CD4-positive, CD25-positive, alpha-beta regulatory T cell (primary cell): ENCODE results near the gene FAM227B. TPM values are rescaled to one million over a fixed set of nuclear protein-coding genes. Genes with fewer than 3 reads are reported as not detected.
"Not testable (repeated sequence)": the region's sequence is repeated elsewhere in the genome, so short reads cannot be mapped to it uniquely, and the experiment has no call there.

Experiments
- ATAC-seq, 2 donors: fragments of 150-1000 bp; cut with Tn5 transposase; one replicate each; pipeline ENCODE4 v1.10.0; 2021; ENCODE audit warnings: low read depth in 2 of 2, moderate number of reproducible peaks in 2 of 2, moderate library complexity in 1 of 2
- DNase-seq, 3 donors: peaks; one replicate each; pipeline versions ENCODE4 v3.0.0 to v3.0.0-alpha.2; 2012 to 2022; ENCODE audit warnings: mixed read lengths in 1 of 3
- H3K27ac ChIP-seq: one replicate; pipeline ENCODE4 v1.7.0; 2013; ENCODE audit warnings: mild to moderate bottlenecking, low read length; ENCODE audit not compliant: insufficient read depth, poor library complexity, severe bottlenecking
- H3K27me3 ChIP-seq: one replicate; pipeline ENCODE4 v1.7.0; 2013; ENCODE audit warnings: low read length; ENCODE audit not compliant: control insufficient read depth, insufficient read depth
- H3K36me3 ChIP-seq: one replicate; pipeline ENCODE4 v1.7.0; 2013; ENCODE audit warnings: mild to moderate bottlenecking, low read length, moderate library complexity; ENCODE audit not compliant: control insufficient read depth, insufficient read depth
- H3K4me1 ChIP-seq: 2 replicates; pipeline ENCODE4 v1.7.0; 2013; ENCODE audit warnings: mild to moderate bottlenecking, low read length; ENCODE audit not compliant: insufficient read depth, control insufficient read depth, poor library complexity, severe bottlenecking
- H3K4me3 ChIP-seq: one replicate; pipeline ENCODE4 v1.7.0; 2013; ENCODE audit warnings: low read depth, mild to moderate bottlenecking, low read length, moderate library complexity
- H3K9me3 ChIP-seq, 2 experiments: 1 replicate in 1 of 2; 2 replicates in 1 of 2; pipeline ENCODE4 v1.7.0; 2013; ENCODE audit warnings: low read length in 2 of 2, mild to moderate bottlenecking in 1 of 2, moderate library complexity in 1 of 2; ENCODE audit not compliant: control insufficient read depth in 2 of 2
- H3K27ac Mint-ChIP-seq, 3 donors: one replicate each; pipeline ENCODE4 v1.8.0; 2020 to 2022; ENCODE audit warnings: mild to moderate bottlenecking in 3 of 3, mixed read lengths in 3 of 3, moderate library complexity in 2 of 3
- H3K27me3 Mint-ChIP-seq: one replicate; pipeline ENCODE4 v1.8.0; 2022; ENCODE audit warnings: mild to moderate bottlenecking, mixed read lengths
- H3K36me3 Mint-ChIP-seq: one replicate; pipeline ENCODE4 v1.8.0; 2020; ENCODE audit warnings: mixed read lengths
- H3K4me1 Mint-ChIP-seq, 4 donors: one replicate each; pipeline ENCODE4 v1.8.0; 2020 to 2022; ENCODE audit warnings: mixed read lengths in 4 of 4, mild to moderate bottlenecking in 1 of 4
- H3K4me3 Mint-ChIP-seq, 4 donors: one replicate each; pipeline ENCODE4 v1.8.0; 2020 to 2022; ENCODE audit warnings: mild to moderate bottlenecking in 4 of 4, mixed read lengths in 4 of 4, moderate library complexity in 3 of 4
- H3K9me3 Mint-ChIP-seq, 7 donors: one replicate each; pipeline ENCODE4 v1.8.0; 2020 to 2022; ENCODE audit warnings: mixed read lengths in 7 of 7, mild to moderate bottlenecking in 3 of 7, moderate library complexity in 2 of 7
- polyA plus RNA-seq, 4 donors: library from polyadenylated mRNA; unstranded; fragments of 300-500 nt; fragmentation: Illumina TruSeq; gene quantifications; one replicate each; pipeline ENCODE4 v1.2.3, GENCODE V29; 2021
- total RNA-seq: library from RNA; stranded (reverse); gene quantifications from one replicate; pipeline ENCODE4 v1.2.3, GENCODE V29; 2022

FAM227B gene
- total and polyA plus RNA-seq, 5 donors from 2014 or later: 4.5 to 18.3 (median 15.1) TPM

DNA sequence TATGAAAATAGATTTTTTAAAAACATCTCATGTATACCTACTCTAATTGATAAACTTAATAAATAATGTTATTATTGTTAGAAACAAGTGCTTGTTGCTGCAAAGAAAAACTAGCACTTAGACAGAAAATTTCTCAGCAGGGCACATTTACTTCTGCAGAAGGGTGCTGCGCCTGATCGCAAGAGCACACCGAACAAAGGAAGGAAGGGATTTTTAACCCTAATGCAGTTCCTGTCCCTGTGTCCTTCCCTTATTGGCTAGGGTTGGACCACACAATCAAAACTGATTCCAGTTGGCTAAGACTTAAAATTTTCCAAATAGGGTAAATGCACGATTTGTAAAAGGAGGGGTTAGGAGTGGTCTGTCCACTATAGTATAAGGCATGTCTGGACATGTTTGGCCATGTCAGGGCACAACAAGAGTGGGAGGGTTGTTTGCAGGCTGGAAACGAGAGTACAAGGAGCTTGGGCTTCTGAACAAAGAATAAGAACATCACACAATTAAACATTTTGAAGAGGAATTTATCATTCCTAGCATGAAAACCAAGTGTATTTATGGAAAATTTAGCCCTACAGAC, 4.9 kb upstream of the FAM227B start:
- H3K9me3 ChIP-seq: no peaks in the 10 kb centered on the region
- no peaks in the 10 kb centered on the region for H3K27me3 ChIP-seq
- Mint-ChIP-seq H3K4me1 (peaks cover 15 to 35% (median 28%) of the 10 kb centered on the region in 4 donors), H3K4me3 (no peak overlapping the region), H3K36me3 (peaks cover 29% of the 10 kb centered on the region), H3K27me3 (peaks cover 5% of the 10 kb centered on the region), H3K27ac (no peak overlapping the region), H3K9me3 (peaks cover 0 to 9% (median 0%) of the 10 kb centered on the region in 7 donors)
- peaks cover 21% of the 10 kb centered on the region for H3K36me3 ChIP-seq
- no peak overlapping the region for H3K27ac ChIP-seq
- H3K4me1 ChIP-seq: peaks cover 15% of the 10 kb centered on the region
- no peak overlapping the region for H3K4me3 ChIP-seq
- DNase-seq (no peak), ATAC-seq (no peak)

DNA sequence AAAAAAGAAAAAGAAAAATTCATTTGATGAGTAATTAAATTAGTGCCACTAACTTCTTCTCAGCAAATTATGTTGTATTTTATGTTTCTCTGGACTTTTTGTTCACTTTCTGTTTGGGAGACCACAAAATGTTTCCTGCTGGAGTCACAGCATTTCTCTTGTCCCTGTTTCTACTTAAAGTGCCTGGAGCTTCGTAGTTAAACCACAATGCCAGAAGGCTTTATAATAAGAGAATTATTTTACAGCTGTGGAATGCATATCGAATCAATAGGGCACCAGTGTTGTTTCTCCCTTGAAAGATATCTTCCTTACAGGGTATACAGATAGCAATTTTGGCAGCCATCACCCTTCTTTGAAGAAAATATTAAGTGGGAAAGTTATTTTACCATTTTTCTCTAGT, 3.4 kb upstream of the FAM227B start:
- peaks cover 21% of the 10 kb centered on the region for H3K36me3 ChIP-seq
- H3K4me3 ChIP-seq: no peak overlapping the region
- Mint-ChIP-seq H3K9me3 (peaks cover 0 to 9% (median 0%) of the 10 kb centered on the region in 7 donors), H3K4me3 (no peak overlapping the region), H3K36me3 (peaks cover 22% of the 10 kb centered on the region), H3K4me1 (peaks cover 29 to 47% (median 32%) of the 10 kb centered on the region in 4 donors), H3K27me3 (peaks cover 5% of the 10 kb centered on the region), H3K27ac (no peak overlapping the region)
- peaks cover 26% of the 10 kb centered on the region for H3K4me1 ChIP-seq
- H3K27ac ChIP-seq: no peak overlapping the region
- H3K27me3 ChIP-seq: no peaks in the 10 kb centered on the region
- no peak for ATAC-seq
- no peaks in the 10 kb centered on the region for H3K9me3 ChIP-seq
- DNase-seq: no peak

DNA sequence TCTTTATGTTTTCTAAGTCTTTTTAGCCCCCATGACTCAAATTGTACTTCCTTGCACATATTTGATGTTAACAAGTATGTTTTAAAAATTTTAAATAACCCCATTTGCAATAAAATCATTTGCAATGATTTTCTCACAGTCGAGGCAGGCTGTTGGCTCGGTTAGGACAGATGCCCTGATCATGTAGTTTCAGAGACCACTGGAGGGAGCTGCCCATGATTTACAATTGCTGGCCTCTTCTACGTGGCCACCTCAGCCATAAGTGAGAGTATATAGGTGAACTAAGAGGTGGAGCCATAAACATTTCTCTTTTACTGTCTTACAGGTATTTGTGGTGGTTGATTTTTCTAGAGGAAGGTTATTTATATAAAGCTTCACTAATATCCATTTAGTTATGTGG, 1.9 kb upstream of the FAM227B start:
- Histone ChIP-seq H3K9me3 (no peaks in the 10 kb centered on the region), H3K36me3 (peaks cover 20% of the 10 kb centered on the region), H3K27ac (no peak overlapping the region), H3K4me1 (peaks cover 26% of the 10 kb centered on the region), H3K27me3 (no peaks in the 10 kb centered on the region), H3K4me3 (no peak overlapping the region)
- Mint-ChIP-seq H3K36me3 (peaks cover 28% of the 10 kb centered on the region), H3K4me1 (peaks cover 36 to 50% (median 45%) of the 10 kb centered on the region in 4 donors), H3K27ac (no peak overlapping the region), H3K4me3 (peak overlapping the region; percentile 98 to 100 (median 98)), H3K9me3 (peaks cover 0 to 9% (median 0%) of the 10 kb centered on the region in 7 donors), H3K27me3 (peaks cover 5% of the 10 kb centered on the region)
- ATAC-seq: no peak
- DNase-seq: no peak

DNA sequence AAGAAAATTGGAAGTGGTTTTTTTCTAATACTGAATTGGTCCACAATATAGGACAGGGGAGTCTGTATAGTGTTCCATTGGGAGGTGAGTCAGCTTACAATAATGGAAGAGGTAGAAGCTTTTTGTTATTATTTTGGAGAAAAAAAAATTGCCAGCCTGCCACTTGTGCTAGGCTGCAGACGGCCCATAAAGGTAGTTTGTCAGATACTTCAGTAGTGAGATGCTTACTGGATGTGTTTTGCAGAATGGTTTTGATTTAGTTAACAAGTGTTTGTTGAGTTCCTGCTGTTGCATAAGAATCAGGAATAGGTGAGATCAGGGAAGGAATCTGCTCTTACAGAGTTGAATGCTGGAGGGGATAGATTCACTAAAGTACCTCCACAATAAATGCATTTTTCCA, 1.3 kb upstream of the FAM227B start:
- Mint-ChIP-seq H3K27ac (peak overlapping the region; percentile 14 to 99 (median 51)), H3K27me3 (peaks cover 5% of the 10 kb centered on the region), H3K9me3 (peaks cover 0 to 9% (median 0%) of the 10 kb centered on the region in 7 donors), H3K36me3 (peaks cover 28% of the 10 kb centered on the region), H3K4me1 (peaks cover 36 to 50% (median 45%) of the 10 kb centered on the region in 4 donors), H3K4me3 (peak overlapping the region; percentile 98 to 100 (median 98))
- DNase-seq (peak in 1 of 3 donors; percentile 4), ATAC-seq (no peak)
- H3K27ac ChIP-seq: peak overlapping the region; percentile 89
- H3K4me1 ChIP-seq: peaks cover 26% of the 10 kb centered on the region
- no peaks in the 10 kb centered on the region for H3K27me3 ChIP-seq
- no peaks in the 10 kb centered on the region for H3K9me3 ChIP-seq
- H3K36me3 ChIP-seq: peaks cover 16% of the 10 kb centered on the region
- H3K4me3 ChIP-seq: peak overlapping the region; percentile 91

DNA sequence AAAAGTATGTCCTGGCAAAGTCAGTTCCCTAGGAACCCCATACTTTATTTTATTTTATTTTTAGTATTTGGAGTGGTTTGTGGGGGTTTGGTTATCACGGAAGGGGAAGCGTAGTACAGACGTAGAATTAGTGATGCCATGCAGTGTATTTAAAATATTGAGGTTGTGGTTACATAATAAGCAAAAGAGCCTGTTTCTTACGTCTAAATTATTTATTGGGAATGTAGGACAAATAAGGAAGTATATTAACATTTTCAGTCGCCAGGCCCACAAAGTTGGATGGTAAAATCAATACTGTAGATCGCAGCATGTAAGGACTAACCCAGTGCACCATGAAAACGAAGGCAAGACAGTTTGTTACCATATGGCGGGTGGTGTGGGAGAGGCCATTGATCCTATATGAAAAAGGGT, 788 bp upstream of the FAM227B start:
- H3K27me3 Mint-ChIP-seq: peaks cover 5% of the 10 kb centered on the region
- H3K4me1 Mint-ChIP-seq: peaks cover 36 to 50% (median 45%) of the 10 kb centered on the region in 4 donors
- H3K9me3 Mint-ChIP-seq: peaks cover 0 to 11% (median 1%) of the 10 kb centered on the region in 7 donors
- H3K27ac ChIP-seq: peak overlapping the region; percentile 89
- H3K9me3 ChIP-seq: no peaks in the 10 kb centered on the region
- peaks cover 15% of the 10 kb centered on the region for H3K36me3 ChIP-seq
- no peaks in the 10 kb centered on the region for H3K27me3 ChIP-seq
- H3K27ac Mint-ChIP-seq: peak overlapping the region; percentile 14 to 99 (median 51)
- peak overlapping the region; percentile 91 for H3K4me3 ChIP-seq
- ATAC-seq (no peak), DNase-seq (peak in 2 of 3 donors; percentile 1 to 23)
- H3K4me1 ChIP-seq: peaks cover 26% of the 10 kb centered on the region
- H3K36me3 Mint-ChIP-seq: peaks cover 31% of the 10 kb centered on the region
- peak overlapping the region; percentile 98 to 100 (median 98) for H3K4me3 Mint-ChIP-seq

DNA sequence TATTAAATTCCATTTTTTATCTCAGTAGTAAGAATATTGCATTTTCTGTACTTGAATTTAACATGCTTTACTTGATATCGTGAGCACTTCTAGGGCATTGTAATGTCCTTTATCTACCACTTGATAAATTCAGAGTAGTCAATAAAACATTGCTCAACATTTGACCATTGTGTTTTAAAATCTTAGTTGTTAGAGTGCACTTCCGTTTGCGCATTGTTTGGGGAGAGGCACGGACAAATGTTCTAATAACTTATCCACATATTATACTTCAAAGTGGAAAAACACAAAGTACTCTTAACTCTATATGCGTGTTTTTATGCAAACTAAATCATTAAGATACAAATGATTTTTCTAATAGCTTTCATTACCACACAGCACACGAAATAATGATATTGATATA, 419 bp downstream of the FAM227B start:
- DNase-seq (no peak), ATAC-seq (no peak)
- no peaks in the 10 kb centered on the region for H3K27me3 ChIP-seq
- Mint-ChIP-seq H3K4me3 (peak overlapping the region; percentile 98 to 100 (median 98)), H3K27ac (peak overlapping the region; percentile 97 to 99 (median 98)), H3K36me3 (peaks cover 29% of the 10 kb centered on the region), H3K4me1 (peaks cover 38 to 48% (median 45%) of the 10 kb centered on the region in 4 donors), H3K9me3 (peaks cover 0 to 13% (median 2%) of the 10 kb centered on the region in 7 donors), H3K27me3 (peaks cover 5% of the 10 kb centered on the region)
- peak overlapping the region; percentile 86 for H3K4me3 ChIP-seq
- H3K27ac ChIP-seq: peak overlapping the region; percentile 89
- peaks cover 0 to 4% of the 10 kb centered on the region in 2 experiments for H3K9me3 ChIP-seq
- H3K36me3 ChIP-seq: peaks cover 5% of the 10 kb centered on the region
- peaks cover 26% of the 10 kb centered on the region for H3K4me1 ChIP-seq

DNA sequence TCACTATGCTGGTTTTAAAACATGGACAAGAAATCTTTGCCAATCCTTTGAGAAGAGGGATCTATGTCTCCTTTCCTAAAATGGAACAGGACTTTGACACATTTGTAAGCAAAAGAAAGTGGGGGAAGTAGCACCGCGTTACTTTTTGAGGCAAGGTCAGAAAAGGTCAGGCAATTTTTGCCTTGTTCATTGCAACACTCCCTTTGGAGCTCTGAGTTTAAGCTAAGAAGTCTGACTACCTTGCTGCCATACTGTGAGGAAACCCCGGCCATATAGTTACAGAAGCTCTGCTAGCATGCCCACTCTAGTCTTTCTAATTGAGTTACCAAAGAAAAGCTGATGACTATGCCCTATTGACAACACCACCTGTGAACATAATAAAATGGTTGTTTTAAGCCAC, 1.4 kb downstream of the FAM227B start:
- DNase-seq (no peak), ATAC-seq (no peak)
- H3K4me1 Mint-ChIP-seq: peaks cover 36 to 48% (median 45%) of the 10 kb centered on the region in 4 donors
- Histone ChIP-seq H3K36me3 (no peaks in the 10 kb centered on the region), H3K4me1 (peaks cover 26% of the 10 kb centered on the region), H3K9me3 (peaks cover 8 to 13% of the 10 kb centered on the region in 2 experiments), H3K27me3 (no peaks in the 10 kb centered on the region), H3K4me3 (peak overlapping the region; percentile 86), H3K27ac (peak overlapping the region; percentile 89)
- H3K9me3 Mint-ChIP-seq: peaks cover 0 to 15% (median 6%) of the 10 kb centered on the region in 7 donors
- peak overlapping the region in 3 of 4 donors; percentile 2 to 98 (median 29) for H3K4me3 Mint-ChIP-seq
- H3K27ac Mint-ChIP-seq: peak overlapping the region in 1 of 3 donors; percentile 99
- H3K36me3 Mint-ChIP-seq: peaks cover 31% of the 10 kb centered on the region
- peaks cover 5% of the 10 kb centered on the region for H3K27me3 Mint-ChIP-seq

DNA sequence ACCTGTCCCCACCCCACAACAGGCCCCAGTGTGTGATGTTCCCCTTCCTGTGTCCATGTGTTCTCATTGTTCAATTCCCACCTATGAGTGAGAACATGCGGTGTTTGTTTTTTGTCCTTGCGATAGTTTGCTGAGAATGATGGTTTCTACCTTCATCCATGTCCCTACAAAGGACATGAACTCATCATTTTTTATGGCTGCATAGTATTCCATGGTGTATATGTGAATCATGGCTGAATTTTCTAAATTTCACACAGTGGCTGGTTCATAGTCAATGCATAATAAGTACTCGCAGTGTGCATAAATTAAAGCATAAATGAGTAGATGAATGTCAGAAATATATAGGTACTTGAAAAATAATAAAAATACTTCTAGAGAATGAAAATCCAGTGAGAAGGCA, 8.4 kb downstream of the FAM227B start:
- ATAC-seq, H3K4me3 ChIP-seq, H3K4me1 Mint-ChIP-seq, H3K27ac ChIP-seq, H3K27me3 Mint-ChIP-seq, H3K27me3 ChIP-seq, H3K4me3 Mint-ChIP-seq, H3K36me3 ChIP-seq, H3K27ac Mint-ChIP-seq, DNase-seq, H3K4me1 ChIP-seq: not testable (repeated sequence)
- Mint-ChIP-seq H3K9me3 (peaks cover 0 to 15% (median 6%) of the 10 kb centered on the region in 7 donors), H3K36me3 (peaks cover 37% of the 10 kb centered on the region)
- H3K9me3 ChIP-seq: peaks cover 15 to 20% of the 10 kb centered on the region in 2 experiments
